CD4-positive, alpha-beta T cell treated with Interleukin-12 subunit alpha and Interleukin-12 subunit beta, for 1 hour (primary cell): Measurements from ENCODE around the gene PSORS1C2.

Experiments used
- DNase-seq: peaks from one replicate; pipeline ENCODE4 v3.0.0-alpha.2; 2020

The PSORS1C2 gene

DNA sequence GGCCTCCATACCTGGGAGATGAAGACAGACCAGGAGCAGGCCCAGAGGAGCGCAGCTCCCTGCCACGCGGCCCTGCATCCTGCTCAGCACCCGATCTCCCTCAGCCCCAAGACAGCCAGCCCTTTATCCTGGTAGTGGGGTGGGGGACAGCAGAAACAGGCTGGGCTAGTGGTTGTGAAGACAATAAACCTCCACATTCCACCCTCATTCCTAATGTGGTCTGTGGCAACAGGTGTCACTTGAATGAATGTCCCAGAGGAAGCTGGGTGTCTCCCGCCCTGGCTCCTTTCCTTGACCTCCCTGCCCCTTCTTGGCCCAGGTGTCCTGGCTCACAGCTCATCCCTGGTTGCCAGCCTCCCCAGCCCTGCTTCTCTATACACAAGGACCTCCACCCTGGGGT lies 26.4 kb downstream of the PSORS1C2 start, which contains the start of gene C6orf15:
C6orf15 (minus strand) TSS at position 98 of the 400 bp plus-strand sequence; CDS start at position 78, 20 bp downstream.
- no peak for DNase-seq

DNA sequence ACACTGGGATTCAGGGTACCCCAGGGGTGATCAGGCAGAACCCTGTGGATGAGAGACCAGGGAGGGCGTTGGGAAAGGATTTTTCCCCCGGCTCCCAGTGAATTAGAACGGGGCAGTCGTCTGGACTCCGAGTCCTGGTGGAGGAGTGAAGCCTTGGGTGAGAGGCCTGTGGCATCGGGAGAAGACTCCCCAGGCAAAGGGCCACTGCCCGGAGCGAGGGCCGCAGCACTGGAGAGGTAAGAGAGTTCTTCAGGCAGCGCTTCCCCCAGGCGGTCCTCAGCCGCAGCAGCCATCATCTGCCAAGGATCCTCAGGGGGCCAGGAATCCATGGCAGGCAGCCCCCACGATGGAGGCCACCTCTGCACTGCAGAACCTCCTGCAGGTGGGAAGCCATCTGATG lies 27.2 kb downstream of the PSORS1C2 start:
- DNase-seq: no peak

DNA sequence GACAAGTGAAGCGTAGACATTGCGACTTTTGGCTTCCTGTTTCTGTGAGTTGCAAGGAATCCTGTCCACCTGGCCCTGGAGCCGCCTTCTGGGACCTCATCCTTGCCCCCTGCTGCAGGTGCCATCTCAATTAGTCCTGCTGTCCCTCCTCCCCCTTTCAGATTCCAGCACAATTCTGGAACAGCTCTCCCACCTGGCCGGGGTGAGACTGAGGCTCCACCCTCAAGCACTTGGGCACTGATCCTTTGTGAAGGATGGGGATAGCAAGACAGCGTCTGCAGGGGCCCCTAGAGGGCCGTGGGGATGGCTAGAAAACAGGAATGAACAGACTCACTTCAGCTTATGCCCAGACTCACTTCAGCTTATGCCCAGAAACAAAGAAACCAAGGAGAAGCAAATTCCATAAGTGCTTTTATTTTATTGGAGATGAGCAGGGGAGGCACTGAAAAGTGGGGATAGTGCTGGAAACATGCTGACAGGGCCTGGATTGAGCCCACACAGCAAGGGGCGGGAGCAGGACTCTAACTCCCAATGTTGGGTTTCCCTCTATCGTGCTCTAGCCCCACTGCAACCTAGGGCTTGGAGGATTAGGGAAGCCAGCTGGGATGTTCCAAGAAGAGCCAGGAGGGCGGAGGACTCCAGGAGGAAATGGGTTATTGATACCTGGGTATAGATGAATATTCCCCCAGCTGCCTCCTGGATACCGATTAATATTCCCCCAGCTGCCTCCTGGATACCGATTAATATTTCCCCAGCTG lies 27.9 kb downstream of the PSORS1C2 start:
- no peak for DNase-seq

DNA sequence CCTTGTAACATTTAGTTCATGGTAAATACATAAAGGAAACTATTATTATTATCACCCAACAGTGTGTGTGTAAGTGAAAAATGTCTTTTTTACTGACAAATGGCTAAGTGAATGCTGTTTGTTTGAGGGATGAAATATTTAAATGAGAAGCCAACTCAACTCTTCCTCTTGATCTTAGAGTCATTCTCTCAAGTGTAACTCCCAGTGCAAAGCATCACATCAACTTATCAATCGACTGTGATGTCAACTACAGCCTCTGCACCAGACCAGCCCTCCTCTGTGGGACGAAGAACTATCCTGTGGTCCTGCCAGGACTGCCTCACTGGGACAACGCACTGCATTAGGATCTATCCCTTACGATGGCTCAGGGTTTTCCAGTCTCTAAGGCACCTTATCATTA lies 31.8 kb downstream of the PSORS1C2 start:
- no peak for DNase-seq

DNA sequence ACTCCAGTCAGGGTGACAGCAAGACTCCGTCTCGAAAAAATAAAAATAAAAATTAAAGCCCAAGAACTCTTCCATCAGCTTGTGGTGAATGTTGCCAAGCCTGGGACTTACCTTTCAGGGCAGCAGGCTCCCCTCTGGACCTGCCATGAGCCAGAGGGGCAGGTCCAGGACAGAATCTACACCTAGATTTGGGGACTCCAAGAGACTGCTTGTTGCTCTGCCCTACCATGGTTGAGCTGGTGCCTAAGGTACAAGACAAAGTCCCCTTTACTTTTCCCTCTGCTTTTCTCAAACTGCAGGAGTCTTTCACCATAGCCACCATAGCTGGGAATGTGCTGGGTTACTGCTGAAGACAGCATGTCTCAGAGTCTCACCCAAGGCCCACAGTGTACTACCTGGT lies 35.7 kb downstream of the PSORS1C2 start:
- DNase-seq: no peak

DNA sequence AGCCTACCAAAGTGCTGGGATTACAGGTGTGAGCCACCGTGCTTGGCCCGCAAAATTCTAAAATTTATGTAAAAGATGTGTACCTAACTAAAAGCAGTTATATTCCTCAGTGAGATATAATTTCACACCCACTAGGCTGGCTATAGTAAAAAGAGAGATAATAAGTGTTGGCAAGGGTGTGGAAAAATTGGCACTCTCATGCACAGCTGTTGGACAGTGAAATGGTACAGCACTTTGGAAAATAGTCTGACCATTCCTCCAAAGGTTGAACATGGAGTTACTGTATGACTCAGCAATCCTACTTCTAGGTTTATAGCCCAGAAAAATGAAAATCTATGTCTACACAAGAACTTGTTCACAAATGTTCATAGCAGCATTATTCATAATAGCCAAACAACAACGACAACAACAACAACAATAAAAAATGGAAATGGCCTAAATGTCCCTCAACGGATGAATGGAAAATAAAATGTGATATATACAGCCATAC lies 40.4 kb downstream of the PSORS1C2 start:
- no peak for DNase-seq

DNA sequence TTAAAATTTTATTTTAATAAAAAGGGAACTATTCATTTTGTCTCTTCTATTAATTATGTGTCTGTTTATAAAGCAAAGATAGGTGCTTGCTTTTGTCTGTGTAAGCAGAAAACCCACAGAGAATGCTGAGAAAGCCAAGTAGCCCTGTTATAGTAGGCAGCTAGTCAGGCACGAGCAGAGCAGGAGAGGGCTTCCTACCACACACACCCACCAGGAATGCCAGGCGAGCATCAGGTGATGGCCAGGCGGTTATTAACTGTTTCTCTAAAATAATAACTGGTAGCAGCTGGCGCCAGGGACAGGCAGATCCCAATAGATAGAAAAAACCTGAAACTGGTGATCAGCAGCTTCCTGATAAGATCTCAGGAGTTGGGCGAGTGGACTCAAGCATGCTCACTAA lies 42.2 kb downstream of the PSORS1C2 start:
- no peak for DNase-seq

DNA sequence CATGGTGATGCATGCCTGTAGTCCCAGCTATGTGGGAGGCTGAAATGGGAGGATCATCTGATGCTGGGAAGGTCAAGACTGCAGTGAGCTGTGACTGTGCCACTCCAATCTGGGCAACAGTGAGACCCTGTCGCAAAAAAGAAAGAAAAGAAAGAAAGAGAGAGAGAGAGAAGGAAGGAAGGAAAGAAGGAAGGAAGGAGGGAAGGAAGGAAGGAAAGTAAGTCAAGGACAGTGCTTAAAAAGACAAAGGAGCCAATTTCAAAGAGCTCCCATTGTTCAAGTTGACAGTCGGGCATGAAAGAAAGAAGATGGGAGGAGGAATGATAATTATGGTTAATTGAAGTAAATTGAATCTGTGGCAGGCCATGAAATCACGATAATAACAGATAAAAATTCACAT lies 42.7 kb downstream of the PSORS1C2 start:
- DNase-seq: no peak

DNA sequence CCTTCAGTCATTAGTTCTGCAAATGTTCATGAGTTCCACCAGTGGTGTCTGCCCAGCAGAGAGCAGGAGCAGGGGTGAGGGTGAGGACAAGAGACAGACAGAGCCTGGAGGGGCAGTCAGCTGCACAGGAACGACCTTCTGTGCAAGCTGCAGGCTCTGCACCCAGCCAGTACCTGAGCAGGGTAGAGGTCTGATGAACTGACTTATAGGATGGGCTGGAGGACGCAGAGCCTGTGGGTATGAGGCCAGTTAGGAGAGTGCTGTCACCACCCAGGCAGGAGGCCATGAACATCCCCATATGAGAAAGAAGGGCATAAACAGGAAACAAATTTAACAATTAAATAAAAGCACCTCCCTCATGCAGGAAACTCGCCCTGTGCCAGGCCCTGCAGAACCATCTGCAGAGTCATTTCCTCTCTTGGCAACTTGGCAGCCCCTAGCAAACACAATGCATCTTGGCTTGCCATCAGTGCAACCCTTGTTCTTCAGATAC lies 44.4 kb downstream of the PSORS1C2 start:
- DNase-seq: peak; percentile 45

DNA sequence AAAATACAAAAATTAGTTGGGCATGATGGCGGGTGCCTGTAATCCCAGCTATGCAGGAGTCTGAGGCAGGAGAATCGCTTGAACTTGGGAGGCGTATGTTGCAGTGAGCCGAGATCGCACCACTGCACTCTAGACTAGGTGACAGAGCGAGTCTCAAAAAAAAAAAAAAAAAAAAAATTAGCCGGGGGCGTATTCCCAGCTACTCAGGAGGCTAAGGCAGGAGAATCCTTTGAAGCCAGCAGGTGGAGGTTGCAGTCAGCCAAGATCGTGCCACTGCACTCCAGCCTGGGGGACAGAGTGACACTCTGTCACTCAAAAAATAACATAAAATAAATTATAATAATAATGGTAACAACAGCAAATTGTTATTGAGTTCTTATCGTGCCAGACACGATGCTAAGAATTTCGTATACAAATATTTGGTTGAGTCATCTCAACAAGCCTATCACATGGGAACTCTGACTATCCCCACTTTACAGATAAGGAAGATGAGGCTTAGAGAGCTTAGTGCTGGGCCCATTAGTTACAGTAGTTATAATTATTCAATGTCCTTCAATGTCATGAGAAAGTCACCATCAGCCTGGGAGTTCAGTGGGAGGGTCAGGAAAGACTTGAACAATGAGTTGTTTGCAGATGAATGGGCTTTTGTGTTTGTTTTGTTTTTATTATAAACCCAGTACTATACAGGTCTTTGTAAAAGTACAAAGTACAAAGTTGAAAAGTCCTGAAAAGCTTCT lies 45.9 kb downstream of the PSORS1C2 start:
- no peak for DNase-seq

DNA sequence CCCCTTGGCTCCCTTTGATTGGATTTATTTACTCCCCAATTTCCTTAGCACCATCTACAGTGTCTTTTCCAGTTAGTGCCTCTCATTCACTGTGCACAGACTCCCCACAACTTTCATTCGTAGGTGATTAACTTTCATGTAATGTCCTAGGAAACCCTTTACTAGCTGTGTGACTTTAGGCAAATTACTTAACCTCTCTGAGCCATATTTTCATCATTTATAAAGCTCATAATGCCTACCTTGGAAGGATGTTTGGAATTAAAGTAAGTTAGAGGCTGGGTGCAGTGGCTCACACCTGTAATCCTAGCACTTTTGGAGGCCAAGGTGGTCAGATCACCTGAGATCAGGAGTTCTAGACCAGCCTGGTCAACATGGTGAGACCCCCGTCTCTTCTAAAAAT lies 46.6 kb downstream of the PSORS1C2 start:
- no peak for DNase-seq

DNA sequence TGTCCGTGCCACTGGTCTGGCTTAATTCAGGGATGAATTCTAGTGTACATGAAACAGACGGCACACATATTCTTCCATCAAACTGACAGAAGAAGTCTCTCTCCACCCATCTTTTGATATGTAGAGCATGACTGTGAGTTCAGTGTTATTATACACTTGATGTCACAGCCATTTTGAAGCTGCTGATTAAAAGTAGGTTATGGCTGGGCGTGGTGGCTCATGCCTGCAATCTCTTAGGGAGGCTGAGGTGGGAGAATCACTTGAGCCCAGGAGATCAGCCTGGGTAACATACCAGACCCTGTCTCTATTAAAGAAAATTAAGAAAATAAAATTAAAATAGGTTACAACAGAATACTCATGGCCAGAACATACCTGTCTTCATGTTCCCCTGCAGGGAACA lies 47.2 kb downstream of the PSORS1C2 start:
- no peak for DNase-seq

DNA sequence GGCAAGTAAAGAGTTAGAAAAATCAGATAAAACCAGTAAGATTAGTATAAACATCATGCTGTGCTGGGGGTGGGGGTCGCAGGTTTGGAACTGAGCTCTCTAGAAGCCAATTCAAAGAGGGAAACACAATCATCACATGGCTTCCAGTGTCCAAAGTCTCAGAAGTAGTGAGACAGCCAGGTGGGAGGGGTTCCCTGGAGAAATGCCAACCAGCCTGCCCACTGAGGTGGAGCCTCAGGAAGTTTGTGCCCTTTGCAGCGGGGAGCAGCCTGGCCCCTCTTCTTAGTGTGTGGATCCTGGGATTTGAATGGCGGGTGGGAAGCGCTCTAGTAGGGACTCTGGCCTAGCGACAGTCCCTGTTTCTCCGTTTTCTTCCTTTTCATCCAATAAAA lies 47.9 kb downstream of the PSORS1C2 start:
- DNase-seq: no peak

DNA sequence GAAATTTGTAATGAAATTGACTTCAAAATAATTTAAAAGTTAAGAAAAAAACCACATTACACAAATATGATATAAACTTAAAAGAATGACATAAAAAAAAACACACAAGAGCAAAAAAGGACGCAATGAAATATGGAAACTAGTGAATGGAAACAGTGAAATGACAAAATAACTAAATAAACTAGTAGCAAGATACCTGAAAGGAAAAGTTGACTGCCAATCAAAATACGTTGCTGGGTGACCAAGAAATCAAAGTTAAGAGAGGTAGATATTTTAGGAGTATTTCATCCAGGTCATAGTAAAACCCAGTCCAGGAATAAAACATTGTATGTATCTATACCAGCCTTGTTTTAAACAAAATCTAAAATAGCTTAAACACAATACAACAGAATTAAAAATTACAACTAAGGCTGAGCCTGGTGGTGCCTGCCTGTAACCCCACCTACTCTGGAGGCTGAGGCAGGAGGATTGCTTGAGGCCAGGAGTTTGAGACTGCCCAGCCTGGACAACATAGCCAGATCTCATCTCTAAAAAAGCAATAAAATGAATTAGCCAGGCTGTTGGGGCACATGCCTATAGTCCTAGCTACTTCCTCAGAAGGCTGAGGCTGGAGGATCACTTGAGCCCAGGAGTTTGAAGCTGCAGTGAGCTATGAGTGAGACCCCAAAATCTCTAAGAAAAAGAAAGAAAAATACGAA lies 48.4 kb downstream of the PSORS1C2 start:
- no peak for DNase-seq
